NCI-H446 treated with DMSO at 0.1 percent for 48 hours (cell line): ENCODE measurements around the gene FGF7.
A peak's percentile ranks its signal among the peaks of the same experiment; 100 is the strongest.
"Not testable (repeated sequence)": the region's sequence is repeated elsewhere in the genome, so short reads cannot be mapped to it uniquely, and the experiment has no call there.

Experiments
- DNase-seq: peaks from one replicate; lab custom pipeline; 2025; lab: John Stamatoyannopoulos, UW

Gene FGF7, protein sequence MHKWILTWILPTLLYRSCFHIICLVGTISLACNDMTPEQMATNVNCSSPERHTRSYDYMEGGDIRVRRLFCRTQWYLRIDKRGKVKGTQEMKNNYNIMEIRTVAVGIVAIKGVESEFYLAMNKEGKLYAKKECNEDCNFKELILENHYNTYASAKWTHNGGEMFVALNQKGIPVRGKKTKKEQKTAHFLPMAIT

DNA sequence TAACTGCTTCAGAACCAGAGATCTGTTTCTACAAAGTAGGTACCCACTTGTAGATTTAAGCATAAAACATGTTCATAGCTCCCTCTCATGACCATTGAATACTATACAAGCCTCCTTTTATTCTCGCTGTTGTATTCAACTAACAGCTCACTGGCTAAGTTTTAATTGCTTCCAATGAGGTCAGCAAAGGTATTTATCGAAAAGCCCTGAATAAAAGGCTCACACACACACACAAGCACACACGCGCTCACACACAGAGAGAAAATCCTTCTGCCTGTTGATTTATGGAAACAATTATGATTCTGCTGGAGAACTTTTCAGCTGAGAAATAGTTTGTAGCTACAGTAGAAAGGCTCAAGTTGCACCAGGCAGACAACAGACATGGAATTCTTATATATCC lies at the start of gene FGF7:
Gene FGF7, plus strand, starts transcription at position 222 of the 400 bp plus-strand sequence. CDS start 1,056 bp downstream, outside the sequence.
- DNase-seq = no peak

DNA sequence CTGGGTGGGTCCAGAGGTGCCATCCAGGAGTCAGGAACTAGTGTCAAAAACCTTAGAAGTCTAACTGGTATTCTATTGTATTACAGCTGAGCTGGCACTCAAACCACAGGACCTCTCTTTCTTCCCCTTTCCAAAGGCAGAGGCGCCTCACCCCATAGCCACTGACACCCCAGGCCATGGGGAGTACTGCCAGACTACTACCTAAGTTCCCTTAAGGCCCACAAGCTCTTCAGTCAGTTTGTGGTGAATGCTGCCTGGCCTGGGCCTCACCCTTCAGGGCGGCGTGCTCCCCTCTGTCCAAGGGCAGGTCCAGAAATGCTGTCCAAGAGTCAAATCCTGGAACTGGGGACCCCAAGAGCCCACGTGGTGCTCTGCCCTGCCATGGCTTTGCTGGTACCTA lies 43.0 kb upstream of the FGF7 start:
- no peak for DNase-seq

DNA sequence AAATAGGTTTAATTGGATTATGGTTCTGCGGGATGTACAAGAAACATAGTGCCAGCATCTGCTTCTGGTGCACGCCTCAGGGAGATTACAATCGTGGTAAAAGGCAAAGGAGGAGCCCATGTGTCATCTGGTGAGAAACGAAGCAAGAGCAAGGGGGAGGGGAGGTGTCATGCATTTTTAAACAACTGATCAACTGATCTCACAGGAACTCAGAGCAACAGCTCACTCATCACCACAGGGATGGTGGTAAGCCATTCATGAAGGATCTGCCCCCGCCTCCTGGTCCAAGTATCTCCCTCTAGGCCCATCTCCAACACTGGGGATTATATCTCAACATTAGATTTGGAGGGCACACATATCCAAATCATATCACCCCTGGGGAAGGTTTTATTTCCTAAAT lies 42.1 kb upstream of the FGF7 start:
- no peak for DNase-seq

DNA sequence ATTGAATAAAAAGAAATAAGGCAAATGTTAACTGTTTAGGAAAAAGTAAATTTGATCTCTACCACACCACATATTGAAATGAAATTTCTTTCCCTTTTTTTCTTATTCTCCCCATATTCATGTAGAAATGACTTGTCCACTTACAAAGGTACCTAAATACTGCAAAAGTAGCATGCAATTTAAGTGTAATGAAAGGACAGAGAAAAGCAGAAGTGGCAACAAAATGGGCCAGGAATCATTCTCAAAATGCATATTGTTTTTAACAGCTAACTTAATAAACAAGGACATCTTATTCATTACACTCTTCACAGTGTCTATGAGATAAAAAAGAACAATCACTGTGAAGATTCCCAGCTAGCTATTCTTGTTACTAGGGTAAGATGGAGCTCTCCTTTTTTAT lies 40.6 kb upstream of the FGF7 start:
- no peak for DNase-seq

DNA sequence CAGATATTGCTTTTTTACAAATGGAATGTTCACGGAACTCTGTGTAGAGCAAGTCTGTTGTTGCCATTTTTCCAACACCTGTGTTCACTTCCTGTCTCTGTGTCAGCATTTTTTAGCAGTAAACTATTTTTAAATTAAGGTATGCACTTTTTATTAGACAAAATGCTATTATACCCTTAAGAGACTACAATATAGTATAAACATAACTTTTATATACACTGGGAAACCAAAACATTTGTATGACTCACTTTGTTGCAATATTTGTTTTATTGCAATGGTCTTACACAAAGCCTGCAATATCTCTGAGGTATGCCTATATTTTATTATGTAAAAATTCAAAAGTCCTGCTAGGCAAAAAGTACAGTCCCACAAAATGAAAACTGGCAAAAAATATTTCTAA lies 39.8 kb upstream of the FGF7 start:
- no peak for DNase-seq

DNA sequence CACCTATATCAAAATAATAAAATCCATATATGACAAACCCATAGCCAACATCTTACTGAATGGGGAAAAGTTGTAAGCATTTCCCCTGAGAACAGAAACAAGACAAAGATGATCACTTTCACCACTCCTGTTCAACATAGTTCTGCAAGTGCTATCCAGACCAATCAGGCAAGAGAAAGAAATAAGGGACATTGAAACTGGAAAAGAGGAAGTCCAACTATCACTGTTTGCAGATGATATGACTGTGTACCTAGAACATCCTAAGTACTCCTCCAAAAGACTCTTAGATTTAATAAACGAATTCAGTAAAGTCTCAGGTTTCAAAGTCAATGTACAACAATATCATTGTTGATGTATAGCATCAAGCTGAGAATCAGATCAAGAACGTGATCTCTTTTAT lies 35.6 kb upstream of the FGF7 start:
- no peak for DNase-seq

DNA sequence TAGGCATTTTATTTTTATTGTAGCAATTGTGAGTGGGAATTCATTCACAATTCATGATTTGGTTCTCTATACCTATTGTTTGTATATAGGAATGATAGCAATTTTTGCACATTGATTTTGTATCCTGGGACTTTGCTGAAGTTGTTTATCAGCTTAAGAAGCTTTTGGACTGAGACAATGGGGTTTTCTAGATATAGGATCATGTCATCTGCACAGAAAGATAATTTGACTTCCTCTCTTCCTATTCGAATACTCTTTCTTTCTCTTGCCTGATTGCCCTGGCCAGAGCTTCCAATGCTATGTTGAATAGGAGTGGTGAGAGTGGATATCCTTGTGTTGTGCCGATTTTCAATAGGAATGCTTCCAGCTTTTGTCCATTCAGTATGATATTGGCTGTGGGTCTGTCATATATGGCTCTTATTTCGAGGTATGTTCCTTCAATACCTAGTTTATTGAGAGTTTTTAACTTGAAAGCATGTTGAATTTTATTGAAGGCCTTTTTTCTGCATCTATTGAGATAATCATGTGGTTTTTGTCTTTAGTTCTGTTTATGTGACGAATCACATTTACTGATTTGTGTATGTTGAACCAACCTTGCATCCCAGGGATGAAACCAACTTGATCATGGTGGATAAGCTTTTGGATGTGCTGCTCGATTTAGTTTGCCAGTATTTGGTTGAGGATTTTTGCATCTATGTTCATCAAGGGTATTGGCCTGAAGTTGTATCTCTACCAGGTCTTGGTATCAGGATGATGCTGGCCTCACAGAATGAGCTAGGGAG lies 20.3 kb upstream of the FGF7 start:
- DNase-seq = not testable (repeated sequence)

DNA sequence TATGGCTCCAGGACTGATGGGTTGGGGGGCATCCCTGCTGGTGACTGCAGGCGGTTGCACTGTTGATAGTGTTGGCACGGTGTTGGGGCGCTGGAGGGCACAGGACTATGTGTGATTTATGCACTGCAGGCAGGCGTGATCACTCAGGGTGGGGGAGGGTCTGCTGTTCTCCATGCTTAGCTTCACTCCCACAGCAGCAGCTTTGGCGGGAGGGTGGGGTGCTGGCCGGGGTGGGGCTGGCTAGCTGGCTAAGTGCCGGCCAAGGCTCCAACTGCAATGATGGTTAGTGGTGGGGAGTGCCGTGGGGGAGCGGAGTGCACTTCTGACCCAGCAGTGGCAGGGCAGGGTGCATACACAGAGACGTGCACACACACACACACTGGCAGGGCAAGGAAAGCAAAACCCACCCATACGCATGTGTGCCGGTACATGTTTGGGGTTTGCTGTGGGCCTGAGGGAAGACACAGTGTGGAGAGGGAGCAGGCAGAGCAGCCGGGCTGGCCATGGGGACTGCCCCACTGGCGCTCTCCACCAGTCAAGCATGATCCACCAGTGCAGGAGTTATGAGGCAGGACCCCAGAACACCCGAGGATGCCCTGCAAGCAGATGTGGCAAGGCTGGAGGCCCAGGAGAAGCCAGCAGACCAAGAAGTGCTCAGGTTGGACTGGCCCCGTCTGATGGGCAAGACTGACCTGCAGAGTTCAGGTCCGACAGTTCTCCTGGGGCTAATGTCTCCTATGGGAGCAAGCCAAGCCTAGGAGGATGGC lies 16.5 kb upstream of the FGF7 start:
- no peak for DNase-seq

DNA sequence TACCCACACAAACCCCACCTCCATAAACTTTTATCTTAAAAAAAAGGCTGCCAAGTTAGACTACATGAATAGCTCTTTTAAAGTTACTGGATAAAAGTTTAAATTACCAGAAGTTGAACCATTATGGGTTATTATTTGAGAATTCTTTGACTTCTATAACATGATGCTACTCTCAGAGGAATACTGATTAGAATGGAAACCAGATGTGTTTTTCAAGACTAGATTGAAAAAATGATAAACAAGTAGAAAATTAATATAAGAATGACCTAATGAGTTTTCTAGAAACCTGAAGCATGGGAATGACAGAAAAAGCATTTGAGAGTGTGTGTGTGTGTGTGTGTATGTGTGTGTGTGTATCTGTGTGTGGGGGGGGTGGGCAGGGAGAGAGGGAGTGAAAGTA lies 12.4 kb upstream of the FGF7 start:
- no peak for DNase-seq

DNA sequence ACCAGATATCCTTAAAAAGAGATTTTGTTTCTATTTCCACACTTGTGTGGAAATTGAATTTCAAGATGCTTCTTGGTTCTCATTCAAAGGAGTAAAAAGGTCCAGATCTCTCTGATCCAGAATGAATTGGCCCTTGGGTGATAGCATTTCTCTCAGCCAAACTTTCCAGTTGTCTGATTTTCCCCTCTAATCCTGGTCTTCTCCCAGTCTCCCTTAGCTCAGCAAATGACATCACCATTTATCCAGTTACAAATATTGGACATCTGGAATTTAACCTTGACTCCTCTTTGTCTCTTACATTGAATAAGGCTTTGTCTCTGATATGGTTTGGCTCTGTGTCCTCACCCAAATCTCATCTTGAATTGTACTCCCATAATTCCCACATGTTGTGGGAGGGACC lies 10.2 kb upstream of the FGF7 start:
- DNase-seq = no peak

DNA sequence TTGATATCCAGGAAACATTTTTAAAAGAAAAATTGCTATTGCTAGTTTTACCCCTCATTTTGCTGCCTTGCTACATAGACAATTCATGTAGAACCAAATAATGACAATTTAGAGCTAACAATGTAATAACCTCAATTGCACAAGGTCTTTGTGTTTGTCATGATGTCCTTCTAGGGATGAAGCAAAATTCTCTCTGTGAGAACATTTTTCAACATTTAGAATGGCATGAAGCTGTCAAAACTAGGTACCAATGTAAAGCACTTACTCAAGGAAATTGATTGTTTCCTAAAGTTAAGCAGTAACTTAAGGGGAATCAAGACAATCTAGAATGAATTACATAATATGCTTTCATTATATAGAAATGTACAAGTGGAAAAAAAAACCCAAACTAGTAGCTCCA lies 7.9 kb upstream of the FGF7 start:
- DNase-seq = no peak

DNA sequence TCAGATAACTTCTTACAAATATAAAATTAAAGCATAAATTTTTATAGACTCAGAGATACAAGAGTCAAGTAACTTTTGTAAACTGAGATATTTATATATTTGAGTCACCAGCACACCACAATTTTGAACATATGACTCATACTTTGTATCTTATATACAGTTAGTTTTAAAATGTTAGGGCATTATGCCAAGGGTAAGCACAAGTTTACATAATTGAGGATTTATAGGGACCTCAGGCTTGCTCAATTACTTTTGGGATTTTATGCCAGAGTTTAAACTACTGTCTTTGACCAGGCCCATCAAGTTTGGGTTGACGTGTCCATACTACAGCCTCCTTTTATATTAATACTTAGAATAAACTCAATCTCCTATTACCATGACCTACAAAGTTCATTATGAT lies 7.4 kb upstream of the FGF7 start:
- DNase-seq = no peak

DNA sequence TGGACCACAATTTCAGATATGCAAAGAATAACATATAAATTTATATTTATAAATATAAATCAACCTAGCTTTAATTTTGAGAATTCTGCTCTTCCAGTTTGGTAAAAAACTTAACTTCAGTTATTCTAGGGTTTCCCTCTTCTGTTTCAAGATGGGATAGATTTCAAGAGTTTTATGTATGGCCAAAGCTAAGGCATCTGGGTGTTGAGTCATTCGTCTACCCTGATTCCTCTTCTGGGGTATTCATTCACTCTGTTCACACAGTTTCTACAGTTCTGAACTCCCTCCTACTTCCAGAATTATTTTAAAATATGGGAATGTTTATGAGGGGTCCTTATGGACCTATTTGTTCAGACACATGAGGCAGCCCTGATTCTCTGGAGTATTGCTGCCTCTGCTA lies 4.2 kb upstream of the FGF7 start:
- DNase-seq = no peak

DNA sequence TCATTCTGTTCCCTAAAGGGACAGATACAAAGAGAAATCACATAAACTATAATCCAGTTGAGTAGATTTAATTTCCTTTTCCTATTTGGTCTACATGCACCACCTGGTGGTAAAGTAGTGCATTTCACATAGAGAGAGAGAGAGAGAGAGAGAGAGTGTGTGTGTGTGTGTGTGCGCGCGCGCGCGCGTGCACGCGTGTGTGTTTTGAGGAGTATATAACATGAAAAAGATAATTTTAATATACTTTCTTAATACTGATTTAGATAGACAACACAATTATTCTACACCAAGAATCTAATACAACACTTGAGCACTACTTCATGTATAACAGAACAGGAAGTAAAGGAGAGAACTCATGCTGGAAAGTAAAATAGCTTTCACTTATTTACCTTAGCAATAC lies 1.1 kb upstream of the FGF7 start:
- DNase-seq = peak; percentile 5

DNA sequence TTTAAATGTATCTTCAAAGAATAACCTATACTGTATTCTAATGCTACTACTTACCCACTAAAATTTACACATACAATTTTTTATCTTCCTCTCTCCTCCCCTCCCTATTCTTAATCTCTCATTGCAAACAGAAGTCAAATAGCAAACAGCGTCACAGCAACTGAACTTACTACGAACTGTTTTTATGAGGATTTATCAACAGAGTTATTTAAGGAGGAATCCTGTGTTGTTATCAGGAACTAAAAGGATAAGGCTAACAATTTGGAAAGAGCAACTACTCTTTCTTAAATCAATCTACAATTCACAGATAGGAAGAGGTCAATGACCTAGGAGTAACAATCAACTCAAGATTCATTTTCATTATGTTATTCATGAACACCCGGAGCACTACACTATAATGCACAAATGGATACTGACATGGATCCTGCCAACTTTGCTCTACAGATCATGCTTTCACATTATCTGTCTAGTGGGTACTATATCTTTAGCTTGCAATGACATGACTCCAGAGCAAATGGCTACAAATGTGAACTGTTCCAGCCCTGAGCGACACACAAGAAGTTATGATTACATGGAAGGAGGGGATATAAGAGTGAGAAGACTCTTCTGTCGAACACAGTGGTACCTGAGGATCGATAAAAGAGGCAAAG lies 984 bp downstream of the FGF7 start:
- no peak for DNase-seq

DNA sequence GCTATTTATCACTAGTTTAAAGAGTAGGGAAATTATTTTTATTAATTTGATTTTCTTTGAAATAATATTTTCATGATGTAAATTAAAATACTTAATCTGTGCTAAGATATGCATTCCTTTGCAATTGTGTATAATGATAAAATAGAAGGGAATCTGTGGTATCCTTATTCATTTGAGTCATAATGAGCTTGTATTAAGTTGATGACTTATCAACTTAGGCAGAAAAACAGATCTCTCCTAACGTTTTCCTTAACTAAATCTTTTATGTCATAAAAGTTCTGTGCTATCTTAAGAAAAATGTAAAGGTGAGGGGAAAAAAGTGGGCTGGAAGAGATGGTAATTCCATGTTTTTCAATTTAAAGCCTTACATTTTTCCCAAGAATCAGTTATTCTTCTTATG lies 1.9 kb downstream of the FGF7 start:
- DNase-seq = no peak

DNA sequence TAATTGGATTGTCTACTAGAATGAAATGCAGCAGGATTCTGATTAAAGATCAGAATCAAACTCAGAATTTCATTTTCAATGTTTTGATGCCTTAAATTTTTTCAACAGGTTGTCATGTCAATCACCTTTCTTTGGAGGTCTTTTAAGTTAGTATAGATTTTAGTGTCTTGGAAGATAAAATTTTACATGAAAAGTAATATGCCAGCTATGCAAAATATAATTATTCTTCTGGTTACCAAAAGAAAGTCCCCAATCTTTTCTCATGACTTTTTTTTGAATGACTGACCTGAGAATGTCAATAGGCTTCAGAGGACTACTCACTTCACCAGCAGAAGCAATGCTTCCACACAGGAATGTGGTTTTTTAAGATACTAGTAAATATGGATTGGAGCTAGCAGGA lies 4.3 kb downstream of the FGF7 start:
- DNase-seq = no peak

DNA sequence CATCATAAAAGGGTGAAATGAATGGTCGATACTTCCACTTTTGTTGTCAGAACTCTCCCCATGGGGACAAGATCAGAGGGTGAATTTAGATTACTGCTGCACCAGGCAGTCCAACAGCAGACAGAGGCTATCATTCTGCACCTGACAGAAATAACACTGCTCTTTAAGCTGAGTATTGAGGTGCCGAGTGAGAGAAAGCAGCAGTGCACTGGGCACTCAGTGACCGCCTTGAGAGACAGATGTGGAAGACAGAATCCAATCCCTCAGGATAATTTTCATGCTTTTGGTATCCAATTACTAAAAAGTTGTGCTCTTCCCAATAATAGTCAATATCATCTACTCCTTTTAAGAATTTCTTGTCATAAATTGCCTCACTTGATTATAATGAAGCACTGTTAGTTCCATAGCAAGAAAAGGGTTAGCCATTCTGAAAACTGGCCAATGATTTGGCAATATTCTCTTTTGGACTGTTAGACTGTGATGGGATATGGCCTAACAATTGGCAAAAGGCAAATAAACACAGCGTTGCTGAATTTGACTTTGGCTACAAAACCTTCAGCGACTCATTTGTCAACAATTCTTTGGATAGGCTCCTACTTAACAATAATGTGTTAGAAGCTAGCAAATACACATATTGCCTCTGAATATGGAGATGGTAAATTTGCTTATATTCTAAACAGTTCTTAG lies 5.5 kb downstream of the FGF7 start:
- DNase-seq = no peak

DNA sequence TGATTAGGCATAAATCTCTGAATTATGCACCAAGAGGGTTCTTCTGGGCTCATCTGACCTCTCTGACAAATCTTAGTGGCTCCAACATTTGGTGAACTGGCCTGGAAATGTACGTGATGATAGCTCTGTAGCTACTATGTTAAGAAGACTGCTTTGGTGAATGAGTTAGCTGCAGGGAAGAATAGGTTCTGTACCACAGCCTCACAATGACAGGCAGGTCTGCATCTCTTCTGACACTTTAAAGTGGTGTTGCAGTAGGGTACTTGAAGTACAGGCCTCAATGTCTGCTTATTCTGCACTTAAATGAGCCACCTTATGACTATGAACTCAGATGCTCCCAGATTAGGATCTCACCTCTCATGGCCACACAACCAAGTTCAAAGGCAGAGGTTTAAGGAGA lies 7.0 kb downstream of the FGF7 start:
- DNase-seq = no peak

DNA sequence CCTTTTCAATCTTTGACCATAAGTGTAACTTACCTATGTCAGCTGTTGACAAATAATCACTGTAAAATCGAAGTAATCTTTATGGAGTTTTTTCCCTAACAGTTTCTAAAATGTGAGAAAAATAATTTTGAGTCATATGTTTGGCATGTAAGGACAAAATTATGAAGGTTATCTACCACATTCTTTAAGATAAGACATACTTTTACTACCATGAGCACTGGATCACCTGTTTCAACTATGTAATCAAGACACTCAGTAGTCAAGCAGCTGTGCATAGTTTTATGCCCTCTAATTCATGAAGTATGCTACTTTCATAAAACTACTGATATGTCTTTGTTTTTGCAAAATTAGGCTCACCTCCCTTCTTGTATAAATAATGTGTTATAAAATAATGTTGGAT lies 12.1 kb downstream of the FGF7 start:
- DNase-seq = no peak

DNA sequence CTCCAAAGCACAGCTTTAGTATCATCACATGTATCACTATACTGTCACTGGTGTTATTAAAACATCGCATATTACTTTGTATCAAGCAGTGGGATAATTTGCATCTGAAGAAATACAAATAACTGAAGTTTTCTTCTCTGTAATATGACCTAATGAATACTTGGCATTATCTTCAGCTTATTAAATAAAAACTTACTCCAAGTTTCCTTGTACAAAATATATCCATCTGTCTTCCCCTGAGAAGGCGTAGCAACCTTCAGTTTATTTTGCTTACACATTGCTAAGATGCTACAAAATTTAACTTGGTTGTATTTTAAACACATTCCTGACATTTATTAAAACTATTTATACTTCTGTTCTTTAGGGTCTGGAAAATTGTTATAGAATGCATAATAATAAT lies 13.7 kb downstream of the FGF7 start:
- no peak for DNase-seq

DNA sequence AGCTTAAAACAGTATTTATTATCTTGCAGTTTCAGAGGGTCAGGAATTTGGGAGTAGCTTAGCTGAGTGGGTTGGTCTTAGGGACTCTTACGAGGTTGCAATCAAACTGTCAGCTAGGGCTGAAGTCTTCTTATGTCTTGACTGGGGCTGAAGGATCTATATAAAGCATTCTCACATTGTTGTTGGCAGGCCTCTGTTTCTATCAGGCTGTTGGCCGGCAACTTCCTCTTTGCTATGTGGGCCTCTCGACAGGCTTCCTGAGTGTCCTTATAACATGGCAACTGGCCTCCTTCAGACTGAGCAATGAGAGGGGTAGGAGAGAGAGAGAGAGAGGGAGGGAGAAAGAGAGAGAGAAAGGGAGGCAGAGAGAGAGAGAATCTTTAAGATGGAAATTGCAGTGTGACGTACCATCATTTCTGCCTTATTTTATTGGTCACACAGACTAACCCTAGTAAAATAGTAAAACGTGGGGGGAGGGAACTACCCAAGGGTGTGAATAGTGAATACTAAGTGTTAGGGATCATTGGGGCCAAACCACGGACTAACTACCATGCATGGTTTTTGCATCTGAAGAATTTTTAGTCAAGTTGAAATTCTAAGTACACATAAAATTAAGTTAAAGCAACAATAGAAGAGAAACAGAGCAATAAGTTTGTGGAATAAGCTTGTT lies 16.1 kb downstream of the FGF7 start:
- no peak for DNase-seq
